SK-N-SH treated with all-trans-retinoic acid at 6 μM for 48 hours (cell line): ENCODE results near the gene ANKRD6.

Source experiments
- ATAC-seq: fragments of 200-7000 bp; cut with Tn5 transposase; 3 replicates; pipeline ENCODE4 v1.9.1; 2020; ENCODE audit warnings: mild to moderate bottlenecking, moderate library complexity
- ARNTL ChIP-seq: fragments of 450-650 bp; formaldehyde crosslinking; IDR thresholded peaks from 2 replicates; pipeline ENCODE4 v1.5.0; 2020; ENCODE audit warnings: low read depth, mild to moderate bottlenecking, moderate library complexity, borderline replicate concordance
- BACH2 ChIP-seq: fragments of 250-450 bp; sonication (Bioruptor Pico); IDR thresholded peaks from 2 replicates; pipeline ENCODE4 v1.9.0; 2021; ENCODE audit warnings: mild to moderate bottlenecking, borderline replicate concordance
- CREB5 ChIP-seq: fragments of 250-450 bp; sonication (Bioruptor Pico); IDR thresholded peaks from 2 replicates; pipeline ENCODE4 v1.5.1; 2020; ENCODE audit warnings: low read depth, mild to moderate bottlenecking, moderate library complexity
- CSDC2 ChIP-seq: fragments of 250-450 bp; sonication (Bioruptor Pico); IDR thresholded peaks from 2 replicates; pipeline ENCODE4 v1.5.0; 2020; ENCODE audit warnings: mild to moderate bottlenecking, moderate library complexity
- CSRNP3 ChIP-seq: fragments of 250-450 bp; sonication (Bioruptor Pico); IDR thresholded peaks from 2 replicates; pipeline ENCODE4 v1.5.1; 2021; ENCODE audit warnings: mild to moderate bottlenecking, moderate library complexity
- ESRRG ChIP-seq: fragments of 250-450 bp; sonication (Bioruptor Pico); IDR thresholded peaks from 2 replicates; pipeline ENCODE4 v1.6.1; 2021; ENCODE audit warnings: mild to moderate bottlenecking
- GLIS3 ChIP-seq: fragments of 250-450 bp; sonication (Bioruptor Pico); IDR thresholded peaks from 2 replicates; pipeline ENCODE4 v1.5.0; 2020; ENCODE audit warnings: mild to moderate bottlenecking, moderate library complexity
- ISL1 ChIP-seq: fragments of 250-450 bp; sonication (Bioruptor Pico); IDR thresholded peaks from 2 replicates; pipeline ENCODE4 v2.1.2; 2022; ENCODE audit warnings: mild to moderate bottlenecking, moderate library complexity
- OSR1 ChIP-seq: fragments of 250-450 bp; sonication (Bioruptor Pico); IDR thresholded peaks from 2 replicates; pipeline ENCODE4 v1.8.0; 2022; ENCODE audit warnings: moderate library complexity, mild to moderate bottlenecking, inconsistent platforms
- PATZ1 ChIP-seq: fragments of 250-450 bp; sonication (Bioruptor Pico); IDR thresholded peaks from 2 replicates; pipeline ENCODE4 v1.8.0; 2020; ENCODE audit warnings: mild to moderate bottlenecking, moderate library complexity, borderline replicate concordance
- POU6F1 ChIP-seq: fragments of 250-450 bp; sonication (Bioruptor Pico); IDR thresholded peaks from 2 replicates; pipeline ENCODE4 v1.8.0; 2021; ENCODE audit warnings: low read depth, mild to moderate bottlenecking, moderate library complexity, borderline replicate concordance
- PPARA ChIP-seq: fragments of 250-450 bp; sonication (Bioruptor Pico); IDR thresholded peaks from 2 replicates; pipeline ENCODE4 v1.5.0; 2020; ENCODE audit warnings: mild to moderate bottlenecking, borderline replicate concordance
- SNAI2 ChIP-seq: fragments of 250-450 bp; sonication (Bioruptor Pico); IDR thresholded peaks from 2 replicates; pipeline ENCODE4 v1.5.0; 2020; ENCODE audit warnings: mild to moderate bottlenecking, moderate library complexity
- TCF4 ChIP-seq: fragments of 250-450 bp; sonication (Bioruptor Pico); IDR thresholded peaks from 2 replicates; pipeline ENCODE4 v1.8.0; 2021; ENCODE audit warnings: mild to moderate bottlenecking, moderate library complexity, borderline replicate concordance
- TOX ChIP-seq: fragments of 250-450 bp; sonication (Bioruptor Pico); IDR thresholded peaks from 2 replicates; pipeline ENCODE4 v1.8.0; 2021; ENCODE audit warnings: mild to moderate bottlenecking, moderate library complexity, borderline replicate concordance
- TSHZ2 ChIP-seq: fragments of 250-450 bp; sonication (Bioruptor Pico); IDR thresholded peaks from 2 replicates; pipeline ENCODE4 v1.5.0; 2020; ENCODE audit warnings: mild to moderate bottlenecking, moderate library complexity
- ZC3H10 ChIP-seq: fragments of 250-450 bp; sonication (Bioruptor Pico); IDR thresholded peaks from 2 replicates; pipeline ENCODE4 v1.5.1; 2021; ENCODE audit warnings: mild to moderate bottlenecking, moderate library complexity
- ZFP3 ChIP-seq: fragments of 250-450 bp; sonication (Bioruptor Pico); IDR thresholded peaks from 2 replicates; pipeline ENCODE4 v1.5.0; 2020; ENCODE audit warnings: mild to moderate bottlenecking, moderate library complexity
- ZFP30 ChIP-seq: fragments of 450-650 bp; formaldehyde crosslinking; IDR thresholded peaks from 2 replicates; pipeline ENCODE4 v1.5.0; 2022; ENCODE audit warnings: mild to moderate bottlenecking, moderate library complexity
- ZNF565 ChIP-seq: fragments of 450-650 bp; formaldehyde crosslinking; conservative IDR thresholded peaks from 2 replicates; pipeline ENCODE4 v1.5.0; 2020; ENCODE audit warnings: low read depth, mild to moderate bottlenecking, moderate library complexity
- ZNF70 ChIP-seq: fragments of 450-650 bp; formaldehyde crosslinking; IDR thresholded peaks from 2 replicates; pipeline ENCODE4 v1.5.0; 2020; ENCODE audit warnings: mild to moderate bottlenecking, moderate library complexity
- ZNF8 ChIP-seq: fragments of 450-650 bp; formaldehyde crosslinking; IDR thresholded peaks from 2 replicates; pipeline ENCODE4 v1.5.0; 2020; ENCODE audit warnings: mild to moderate bottlenecking, moderate library complexity

The ANKRD6 gene

GRCh38 chr6:89612121-89612520 is 179.2 kb downstream of the ANKRD6 start:
- no peak for ATAC-seq
- no peak for TF ChIP-seq ESRRG
- TF ChIP-seq ZNF565 (CRISPR knock-in tag): no peak
- no peak for TF ChIP-seq BACH2
- TF ChIP-seq TSHZ2 (CRISPR knock-in tag): no peak
- TF ChIP-seq TCF4 (CRISPR knock-in tag): no peak
- TF ChIP-seq ARNTL (CRISPR knock-in tag): no peak
- no peak for TF ChIP-seq ISL1
- TF ChIP-seq CSDC2 (CRISPR knock-in tag): no peak
- TF ChIP-seq, all 23 proteins: peak for 0

- no peak for ATAC-seq
- no peak for TF ChIP-seq ZNF70 (CRISPR knock-in tag)
- TF ChIP-seq ISL1: no peak
- no peak for TF ChIP-seq BACH2
- no peak for TF ChIP-seq TOX (CRISPR knock-in tag)
- TF ChIP-seq OSR1 (CRISPR knock-in tag): no peak
- TF ChIP-seq SNAI2 (CRISPR knock-in tag): no peak
- TF ChIP-seq CSRNP3 (CRISPR knock-in tag): no peak
- no peak for TF ChIP-seq POU6F1 (CRISPR knock-in tag)
- TF ChIP-seq CREB5: no peak
- no peak for TF ChIP-seq GLIS3 (CRISPR knock-in tag)
- no peak for TF ChIP-seq CSDC2 (CRISPR knock-in tag)
- no peak for TF ChIP-seq ZNF8 (CRISPR knock-in tag)
- TF ChIP-seq TSHZ2 (CRISPR knock-in tag): no peak
- TF ChIP-seq ZFP30 (CRISPR knock-in tag): no peak
- no peak for TF ChIP-seq ESRRG
- TF ChIP-seq ZC3H10 (CRISPR knock-in tag): no peak
Measured at GRCh38 chr6:89613790-89614189, 180.8 kb downstream of the ANKRD6 start.

- ATAC-seq: no peak
- TF ChIP-seq POU6F1 (CRISPR knock-in tag) (no peak), CREB5 (no peak), SNAI2 (CRISPR knock-in tag) (no peak), ZNF8 (CRISPR knock-in tag) (no peak), PPARA (CRISPR knock-in tag) (no peak), ZFP30 (CRISPR knock-in tag) (no peak), CSRNP3 (CRISPR knock-in tag) (no peak), PATZ1 (CRISPR knock-in tag) (no peak), ZFP3 (CRISPR knock-in tag) (no peak)
Measured at GRCh38 chr6:89615882-89616281, 182.9 kb downstream of the ANKRD6 start.
